Hematopoietic multipotent progenitor cell treated with erythropoietin and hydrocortisone succinate and interleukin-3 and kit ligand, for 6 days (in vitro differentiated cells): Measurements from ENCODE around the gene PWP1.

Source experiments
- DNase-seq: peaks from one replicate; pipeline ENCODE4 v3.0.0-alpha.2; 2015

The PWP1 gene

DNA sequence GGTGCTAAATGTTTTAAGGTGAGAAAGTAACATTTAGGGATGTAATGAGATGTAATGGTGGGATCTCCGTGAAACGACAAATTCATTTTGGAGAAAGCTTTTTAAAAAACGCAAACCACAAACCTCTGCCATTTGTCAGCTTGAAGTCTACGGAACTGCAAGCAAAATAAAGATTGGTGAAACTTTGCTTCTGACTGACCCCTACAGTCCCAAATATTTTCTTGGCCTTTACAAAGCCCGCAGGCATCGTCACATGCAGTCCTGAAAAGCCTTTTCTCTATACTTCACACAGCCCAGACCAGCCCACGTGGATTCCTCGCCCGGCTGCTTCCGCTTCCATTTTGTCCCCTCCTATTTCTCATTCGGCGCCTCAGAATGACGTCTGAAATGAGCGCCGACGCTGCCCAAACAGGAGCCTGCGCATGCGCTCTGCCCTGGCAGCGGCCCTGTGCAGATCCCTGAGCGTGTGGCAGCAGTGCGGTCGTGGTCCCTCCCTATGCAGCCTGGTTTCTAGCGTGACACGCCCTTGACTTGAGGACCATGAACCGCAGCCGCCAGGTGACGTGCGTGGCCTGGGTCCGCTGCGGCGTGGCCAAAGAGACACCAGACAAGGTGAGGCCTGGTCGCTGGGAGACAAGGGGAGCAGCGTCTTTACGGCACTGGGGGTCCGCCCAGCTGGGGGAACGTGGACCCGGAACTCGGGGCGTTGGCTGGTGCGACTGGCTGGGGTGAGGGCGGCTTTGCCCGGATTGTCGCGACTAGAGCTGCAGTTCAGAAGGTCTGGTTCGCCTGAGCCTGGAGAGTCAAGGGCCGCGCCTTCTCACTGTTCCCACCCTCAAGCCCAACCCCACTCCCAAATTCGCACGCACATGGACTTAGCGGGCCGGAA lies at the start of gene PWP1:
TSS of gene PWP1 (plus strand) at position 440 of the 889 bp plus-strand sequence. CDS start at position 541, 101 bp downstream.
- peak; percentile 98 for DNase-seq

DNA sequence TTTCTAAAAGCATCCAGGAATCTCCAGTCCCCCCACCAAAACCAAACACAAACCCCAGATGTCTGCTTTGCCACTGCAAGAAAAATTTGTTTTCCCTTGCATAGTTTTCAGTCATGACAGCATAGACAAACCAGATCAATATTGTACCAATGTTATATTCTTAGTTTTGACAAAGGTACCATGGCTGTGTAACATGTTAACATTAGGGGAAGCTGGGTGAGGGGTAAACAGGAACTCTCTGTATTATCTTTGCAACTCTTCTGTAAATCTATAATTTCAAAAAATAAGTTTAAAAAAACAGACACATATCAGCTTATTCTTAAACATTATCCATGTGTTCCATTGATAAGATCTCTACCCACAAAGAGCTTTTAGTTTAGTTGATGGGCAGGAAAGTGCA lies 44.4 kb upstream of the PWP1 start:
- no peak for DNase-seq

- DNase-seq, result no peak
Measured at GRCh38 chr12:107642240-107642639, 43.4 kb upstream of the PWP1 start.

- DNase-seq, result no peak
Measured at GRCh38 chr12:107645630-107646333, 39.8 kb upstream of the PWP1 start.

DNA sequence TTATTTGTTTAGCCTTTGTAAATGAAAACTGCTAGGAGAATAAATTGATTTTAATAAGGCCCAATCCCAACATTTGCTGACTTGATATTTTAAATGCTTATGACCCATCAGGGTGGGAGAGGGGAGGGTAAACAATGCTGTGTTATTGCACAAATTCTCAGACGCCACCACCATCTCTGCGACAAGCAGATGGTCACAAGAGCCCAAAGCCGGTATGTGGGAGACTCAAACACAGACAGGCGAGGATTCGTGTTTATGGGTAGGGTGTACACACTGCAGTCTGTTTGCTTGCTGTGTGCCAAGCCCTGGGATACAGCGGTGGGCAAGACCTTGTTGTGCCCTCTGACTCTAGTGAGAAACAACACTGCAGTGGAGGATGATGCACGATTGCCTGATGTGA lies 39.2 kb upstream of the PWP1 start:
- DNase-seq, result no peak

DNA sequence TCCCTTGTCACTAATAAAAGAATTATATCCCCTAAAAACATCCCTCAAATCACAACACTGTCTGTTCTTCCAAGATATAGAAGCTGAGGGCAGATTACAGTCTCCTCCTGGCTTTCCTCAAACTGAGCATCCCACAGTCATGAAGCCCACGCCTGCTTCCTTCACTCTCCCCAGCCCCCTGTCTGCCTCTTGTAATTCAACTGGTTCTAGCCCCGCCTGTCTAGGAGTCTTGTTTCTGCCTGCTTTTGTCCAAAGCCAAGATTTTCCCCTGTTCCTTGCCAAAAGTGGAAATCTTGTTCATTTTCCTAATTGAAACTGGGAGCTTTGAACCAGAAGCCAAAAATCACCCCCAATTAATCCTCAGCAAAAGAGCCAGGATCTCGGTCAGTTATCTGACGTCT lies 35.9 kb upstream of the PWP1 start:
- DNase-seq, result no peak

DNA sequence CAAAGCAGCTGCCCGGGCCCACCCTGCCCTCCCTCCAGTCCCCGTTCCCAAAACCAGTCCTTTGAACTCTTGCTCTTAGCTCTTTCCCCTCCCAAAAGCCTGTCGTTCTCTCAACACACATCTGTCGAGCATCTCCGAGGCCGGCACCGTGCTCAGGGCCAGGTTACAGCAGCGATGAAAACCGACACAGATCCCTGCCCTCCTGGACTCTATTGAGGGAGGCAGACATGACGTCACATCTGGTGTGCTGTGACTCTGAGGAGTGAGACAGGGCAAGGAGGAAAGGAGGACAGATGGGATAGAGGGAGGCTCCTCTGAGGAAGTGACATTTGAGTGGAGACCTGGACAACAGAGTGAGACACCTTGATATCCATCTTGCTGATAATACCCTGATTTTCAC lies 34.6 kb upstream of the PWP1 start:
- DNase-seq, result no peak

DNA sequence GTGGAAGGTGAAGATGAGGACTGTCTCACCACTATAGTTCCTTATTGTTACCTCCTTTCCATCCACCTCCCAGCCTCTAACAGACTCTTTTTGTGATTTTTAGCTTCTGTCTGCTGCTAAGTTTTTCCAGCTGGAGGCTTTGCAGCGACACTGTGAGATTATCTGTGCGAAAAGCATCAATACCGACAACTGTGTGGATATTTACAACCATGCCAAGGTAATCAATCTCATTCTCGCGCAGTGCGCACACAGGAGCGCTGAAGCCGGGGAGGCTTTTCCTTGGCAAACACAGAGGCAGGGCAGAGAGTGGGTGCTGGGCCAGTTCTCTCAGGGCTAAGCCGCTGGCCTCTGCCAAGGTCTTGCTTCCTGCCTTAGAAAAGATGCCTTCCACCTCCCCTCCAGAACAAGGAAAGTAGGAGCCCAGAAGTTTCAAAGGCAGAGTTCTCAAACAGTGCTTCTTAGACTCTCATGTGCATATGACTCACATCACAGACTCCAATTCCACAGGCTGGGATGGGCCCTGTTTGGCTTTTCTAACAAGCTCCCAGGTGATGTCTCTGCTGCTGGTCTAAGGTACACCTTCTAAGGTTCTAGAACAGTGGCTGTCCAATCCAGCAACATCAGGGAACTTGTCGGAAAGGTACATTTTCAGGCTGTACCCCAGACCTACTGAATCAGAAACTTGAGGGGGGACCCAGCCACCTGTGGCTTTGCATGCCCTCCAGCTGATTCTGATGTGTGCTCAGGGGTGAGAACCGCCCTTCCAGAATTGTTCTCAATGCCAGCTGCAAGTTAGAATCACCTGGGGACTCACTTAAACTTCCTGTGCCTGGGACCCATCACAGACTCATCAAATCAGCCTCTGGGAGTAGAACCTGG lies 33.8 kb upstream of the PWP1 start:
- no peak for DNase-seq

DNA sequence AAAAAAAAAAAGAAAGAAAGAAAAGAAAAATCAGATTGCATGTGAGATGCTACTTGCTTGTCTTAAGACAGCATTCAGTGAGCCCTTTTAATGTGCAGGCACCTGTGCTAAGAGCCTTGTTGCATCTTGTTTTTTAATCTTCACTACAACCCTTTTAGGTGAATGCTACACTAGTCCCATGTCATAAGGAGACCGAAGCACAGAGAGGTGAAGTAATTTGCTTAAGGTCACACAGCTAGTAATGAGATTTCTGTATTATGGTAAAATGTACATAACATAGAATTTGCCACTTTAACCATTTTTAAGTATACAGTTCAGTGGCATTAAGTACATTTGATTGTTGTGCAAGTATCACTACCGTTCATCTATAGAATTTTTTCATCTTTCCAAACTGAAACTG lies 32.1 kb upstream of the PWP1 start:
- DNase-seq, result no peak

GRCh38 chr12:107654873-107655272 lies 30.7 kb upstream of the PWP1 start:
- peak; percentile 17 for DNase-seq

DNA sequence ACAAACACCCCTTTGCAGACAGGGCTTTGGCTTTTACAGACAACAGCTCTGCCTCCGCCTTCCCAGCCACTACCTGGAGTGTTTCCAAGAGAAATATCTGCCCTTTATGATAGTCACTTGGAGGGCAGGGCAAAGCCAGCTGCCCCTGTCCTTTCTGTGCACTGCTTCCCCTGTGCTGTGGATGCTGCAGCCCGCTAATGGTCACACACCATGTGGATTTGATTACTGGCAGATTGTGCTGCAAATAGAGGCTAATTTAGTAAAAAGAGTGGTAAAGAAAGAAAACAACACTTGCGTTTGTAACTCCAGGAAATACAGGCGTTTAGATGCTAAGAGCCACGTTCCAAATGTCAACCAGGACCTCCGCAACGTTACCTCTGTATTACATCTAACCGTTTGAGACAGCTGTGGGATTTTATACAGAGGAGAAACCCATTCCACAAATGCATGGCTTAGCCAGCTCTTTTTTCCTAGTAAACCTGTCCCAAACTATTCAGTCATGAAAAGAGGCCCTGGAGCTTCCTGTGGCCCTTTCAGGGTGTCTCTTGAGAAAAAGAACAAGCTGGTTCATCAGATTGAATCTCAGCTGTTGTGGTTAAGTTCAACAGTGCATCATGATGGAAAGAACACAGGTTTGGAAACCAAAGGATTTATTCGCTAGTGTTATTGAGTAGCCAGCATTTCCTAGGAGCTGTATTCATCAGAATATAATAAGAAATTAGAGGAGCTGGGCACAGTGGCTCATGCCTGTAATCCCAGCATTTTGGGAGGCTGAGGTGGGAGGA lies 30.1 kb upstream of the PWP1 start:
- peak; percentile 39 for DNase-seq

DNA sequence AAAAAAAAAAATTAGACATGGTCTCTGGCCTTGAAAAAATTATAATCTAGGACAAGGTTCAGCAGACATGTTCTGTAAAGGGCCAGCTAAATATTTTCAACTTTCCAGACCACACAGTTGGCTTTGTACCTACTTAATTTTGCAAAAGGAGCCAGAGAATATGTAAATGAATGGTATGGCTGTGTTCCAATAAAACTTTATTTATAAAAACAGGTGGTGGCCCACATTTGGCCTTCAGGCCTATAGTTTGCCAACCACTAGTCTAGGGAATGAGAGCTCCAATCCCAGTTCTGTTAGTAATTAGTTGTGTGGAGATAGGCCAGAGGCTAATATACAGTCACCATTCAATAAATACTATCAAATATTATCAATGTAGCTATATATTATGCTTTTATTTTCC lies 29.3 kb upstream of the PWP1 start:
- DNase-seq, result no peak

- DNase-seq, result no peak
Measured at GRCh38 chr12:107657133-107657532, 28.5 kb upstream of the PWP1 start.

- DNase-seq, result no peak
Measured at GRCh38 chr12:107657621-107658020, 28.0 kb upstream of the PWP1 start.

GRCh38 chr12:107660235-107660634 lies 25.4 kb upstream of the PWP1 start:
- DNase-seq, result no peak

GRCh38 chr12:107660861-107661415 lies 24.7 kb upstream of the PWP1 start:
- no peak for DNase-seq

- no peak for DNase-seq
Measured at GRCh38 chr12:107661830-107662229, 23.8 kb upstream of the PWP1 start.

- no peak for DNase-seq
Measured at GRCh38 chr12:107662484-107662883, 23.1 kb upstream of the PWP1 start.

DNA sequence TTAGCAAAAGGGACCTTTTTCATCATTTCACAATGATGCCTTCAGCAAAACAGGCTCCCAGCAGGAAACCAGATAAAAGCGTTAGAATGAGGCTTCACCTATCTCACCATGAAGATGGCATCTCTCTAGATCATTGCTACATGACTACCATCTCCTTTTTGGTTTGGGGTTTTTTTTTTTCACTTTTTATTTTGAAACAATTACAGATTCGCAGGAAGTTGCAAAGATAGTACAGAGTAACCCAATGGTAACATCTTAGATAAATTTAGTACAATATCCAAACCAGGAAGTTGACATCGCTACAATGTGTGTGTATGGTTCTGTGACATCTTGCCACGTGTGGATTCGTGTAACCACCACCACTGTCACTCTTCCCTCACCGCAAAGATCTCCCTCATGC lies 22.3 kb upstream of the PWP1 start:
- DNase-seq, result peak; percentile 48

- DNase-seq, result no peak
Measured at GRCh38 chr12:107666009-107666408, 19.6 kb upstream of the PWP1 start.

DNA sequence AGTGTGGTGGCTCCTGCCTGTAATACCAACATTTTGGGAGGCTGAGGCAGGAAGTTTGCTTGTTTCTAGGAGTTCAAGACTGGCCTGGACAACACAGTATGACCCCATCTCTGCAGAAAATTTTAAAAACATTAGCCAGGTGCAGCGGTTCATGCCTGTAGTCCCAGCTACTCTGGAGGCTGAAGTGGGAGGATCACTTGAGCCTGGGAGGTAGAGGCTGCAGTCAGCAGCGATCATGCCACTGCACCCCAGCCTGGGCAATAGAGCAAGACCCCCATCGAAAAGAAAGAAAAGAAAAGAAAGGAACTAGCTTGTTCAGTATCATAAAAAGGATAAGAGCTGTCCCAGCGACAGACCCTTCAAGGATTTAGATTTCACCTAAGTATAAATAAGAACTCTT lies 18.1 kb upstream of the PWP1 start:
- DNase-seq, result no peak
